GM18526 (cell line): Measurements from ENCODE around the gene C1orf74.

Source experiments
- POLR2A ChIP-seq: IDR thresholded peaks from 3 replicates; pipeline ENCODE4 v1.6.1; 2011; ENCODE audit not compliant: insufficient read length; ENCODE audit errors: extremely low read depth

C1orf74 gene

GRCh38 chr1:209742409-209743144 is 41.8 kb downstream of the C1orf74 start:
- TF ChIP-seq POLR2A, result no peak

- TF ChIP-seq POLR2A, result no peak
These were observed 42.5 kb downstream of the C1orf74 start for GRCh38 chr1:209741889-209742288.

- TF ChIP-seq POLR2A, result no peak
These were observed 43.2 kb downstream of the C1orf74 start for GRCh38 chr1:209741193-209741592.

GRCh38 chr1:209738270-209738669 is 46.1 kb downstream of the C1orf74 start:
- TF ChIP-seq POLR2A, result no peak

- TF ChIP-seq POLR2A, result no peak
These were observed 47.2 kb downstream of the C1orf74 start for GRCh38 chr1:209737118-209737505.

- no peak for TF ChIP-seq POLR2A
These were observed 47.8 kb downstream of the C1orf74 start for GRCh38 chr1:209736490-209737117.

GRCh38 chr1:209733409-209734192 is 50.8 kb downstream of the C1orf74 start:
- TF ChIP-seq POLR2A, result no peak

- TF ChIP-seq POLR2A, result no peak
These were observed 51.6 kb downstream of the C1orf74 start for GRCh38 chr1:209732725-209733124.

- TF ChIP-seq POLR2A, result no peak
These were observed 54.9 kb downstream of the C1orf74 start for GRCh38 chr1:209729436-209729835.
